GM19193 (cell line): ENCODE measurements around the gene SPSB4.

ENCODE experiments used
- POLR2A ChIP-seq: IDR thresholded peaks from 4 replicates; pipeline ENCODE4 v1.6.1; 2011; ENCODE audit not compliant: insufficient read depth, insufficient read length; ENCODE audit errors: extremely low read depth

SPSB4 gene

GRCh38 chr3:141167681-141168080, 116.5 kb downstream of the SPSB4 start:
- TF ChIP-seq POLR2A = no peak

GRCh38 chr3:141170678-141171295, 119.6 kb downstream of the SPSB4 start:
- TF ChIP-seq POLR2A = no peak

GRCh38 chr3:141174674-141175073, 123.5 kb downstream of the SPSB4 start:
- TF ChIP-seq POLR2A = no peak

- TF ChIP-seq POLR2A = no peak
These were observed 125.6 kb downstream of the SPSB4 start for GRCh38 chr3:141176775-141177174.

GRCh38 chr3:141178026-141178425, 126.9 kb downstream of the SPSB4 start:
- TF ChIP-seq POLR2A = no peak

- TF ChIP-seq POLR2A = no peak
These were observed 127.4 kb downstream of the SPSB4 start for GRCh38 chr3:141178551-141178950.

- TF ChIP-seq POLR2A = no peak
These were observed 128.8 kb downstream of the SPSB4 start for GRCh38 chr3:141179983-141180382.

- TF ChIP-seq POLR2A = no peak
These were observed 130.0 kb downstream of the SPSB4 start for GRCh38 chr3:141181196-141181595.

GRCh38 chr3:141181819-141182218, 130.7 kb downstream of the SPSB4 start:
- no peak for TF ChIP-seq POLR2A

GRCh38 chr3:141183606-141184005, 132.5 kb downstream of the SPSB4 start:
- no peak for TF ChIP-seq POLR2A

GRCh38 chr3:141184430-141184829, 133.3 kb downstream of the SPSB4 start:
- no peak for TF ChIP-seq POLR2A

GRCh38 chr3:141191097-141191749, 140.1 kb downstream of the SPSB4 start:
- TF ChIP-seq POLR2A = no peak

- no peak for TF ChIP-seq POLR2A
These were observed 141.2 kb downstream of the SPSB4 start for GRCh38 chr3:141192345-141192744.

- no peak for TF ChIP-seq POLR2A
These were observed 142.1 kb downstream of the SPSB4 start for GRCh38 chr3:141193066-141193830.
